Mesendoderm (in vitro differentiated cells): ENCODE results near the gene KAZN.

ENCODE experiments used
- DNase-seq: peaks from one replicate; pipeline ENCODE4 v3.0.0; 2013
- H2AK5ac ChIP-seq: 2 replicates; pipeline ENCODE4 v1.6.1; 2013; ENCODE audit warnings: low read length, inconsistent platforms
- H2BK120ac ChIP-seq: 2 replicates; pipeline ENCODE4 v1.6.1; 2013; ENCODE audit warnings: low read depth, mild to moderate bottlenecking, low read length, moderate library complexity, mixed read lengths
- H2BK15ac ChIP-seq: replicated peaks from 2 replicates; pipeline ENCODE4 v1.6.1; 2013; ENCODE audit warnings: low read depth, mild to moderate bottlenecking, moderate library complexity
- H2BK5ac ChIP-seq: 2 replicates; pipeline ENCODE4 v1.6.1; 2013; ENCODE audit warnings: low read length, inconsistent platforms
- H3K18ac ChIP-seq: 2 replicates; pipeline ENCODE4 v1.6.1; 2013; ENCODE audit warnings: mild to moderate bottlenecking, low read length, mixed read lengths
- H3K23ac ChIP-seq: one replicate; pipeline ENCODE4 v1.6.1; 2013; ENCODE audit warnings: low read length
- H3K27ac ChIP-seq: 2 replicates; pipeline ENCODE4 v1.5.1; 2013; ENCODE audit warnings: low read depth, mild to moderate bottlenecking, inconsistent platforms, low read length, moderate library complexity
- H3K27me3 ChIP-seq: 2 replicates; pipeline ENCODE4 v1.6.1; 2013; ENCODE audit warnings: low read length, control low read depth, mild to moderate bottlenecking, inconsistent platforms; ENCODE audit not compliant: insufficient read depth, poor library complexity
- H3K36me3 ChIP-seq: 2 replicates; pipeline ENCODE4 v1.6.1; 2013; ENCODE audit warnings: low read length, inconsistent platforms; ENCODE audit not compliant: control insufficient read depth, insufficient read depth
- H3K4ac ChIP-seq: one replicate; pipeline ENCODE4 v1.6.1; 2013; ENCODE audit warnings: low read depth, mild to moderate bottlenecking, low read length, moderate library complexity
- H3K4me1 ChIP-seq: 2 replicates; pipeline ENCODE4 v1.6.1; 2013; ENCODE audit warnings: low read depth, low read length, inconsistent platforms; ENCODE audit not compliant: control insufficient read depth
- H3K4me2 ChIP-seq: 2 replicates; pipeline ENCODE4 v1.6.1; 2013; ENCODE audit warnings: low read length
- H3K4me3 ChIP-seq: 2 replicates; pipeline ENCODE4 v1.5.1; 2013; ENCODE audit warnings: mild to moderate bottlenecking, low read length
- H3K56ac ChIP-seq: one replicate; pipeline ENCODE4 v1.6.1; 2013; ENCODE audit warnings: low read length
- H3K79me1 ChIP-seq: 2 replicates; pipeline ENCODE4 v1.6.1; 2013; ENCODE audit warnings: low read length, inconsistent platforms
- H3K79me2 ChIP-seq: 2 replicates; pipeline ENCODE4 v1.6.1; 2013; ENCODE audit warnings: mild to moderate bottlenecking, low read length; ENCODE audit not compliant: control insufficient read depth, insufficient read depth
- H3K9ac ChIP-seq: 2 replicates; pipeline ENCODE4 v1.6.1; 2013; ENCODE audit warnings: low read length, inconsistent platforms
- H4K5ac ChIP-seq: one replicate; pipeline ENCODE4 v1.6.1; 2013; ENCODE audit warnings: low read length
- H4K8ac ChIP-seq: one replicate; pipeline ENCODE4 v1.6.1; 2013; ENCODE audit warnings: low read depth, mild to moderate bottlenecking, control low read depth, low read length, moderate library complexity
- WGBS: extraction: QIAGEN DNeasy Blood & Tissue Kit; methylation state at CpG from one replicate; pipeline ENCODE4 v1.1.7; 2013; ENCODE audit warnings: low lambda C conversion rate, missing lambda C conversion rate; ENCODE audit not compliant: insufficient coverage; ENCODE audit errors: extremely low coverage; 5-methylcytosine and 5-hydroxymethylcytosine counted together

Gene KAZN

DNA sequence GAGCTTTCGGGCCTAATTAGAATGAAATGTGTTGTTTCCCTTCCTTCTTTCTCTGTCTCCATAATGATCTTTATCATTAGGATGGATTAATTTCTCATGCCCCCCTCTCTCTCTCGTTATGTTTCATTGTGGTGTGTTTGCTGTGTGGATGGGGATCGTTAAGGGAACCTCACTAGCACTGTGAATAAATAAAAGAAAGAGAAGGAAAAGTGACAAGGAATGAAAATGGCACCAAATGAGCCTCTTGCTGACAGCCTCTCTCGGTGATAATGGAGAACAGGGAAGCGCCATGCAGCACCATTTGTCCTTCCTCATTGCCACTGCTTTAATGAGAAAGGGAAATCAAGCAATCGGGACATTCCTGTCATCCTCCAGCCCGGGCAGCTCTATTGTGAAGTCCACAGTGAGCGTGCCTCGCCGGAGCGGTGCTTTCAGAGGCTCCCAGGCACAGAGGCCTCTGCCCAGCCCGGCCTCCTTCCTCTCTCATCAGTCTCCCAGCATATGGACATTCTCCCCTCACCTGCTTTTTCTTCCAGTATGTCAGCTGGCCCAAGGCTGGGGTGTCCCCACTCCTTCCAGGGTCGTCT lies 289.4 kb downstream of the KAZN start:
- H3K36me3 ChIP-seq: no peaks in the 10 kb centered on the region
- H3K27me3 ChIP-seq: no peaks in the 10 kb centered on the region
- no peak overlapping the region for H3K23ac ChIP-seq
- no peaks in the 10 kb centered on the region for H3K4me1 ChIP-seq
- no peak for DNase-seq
- no CpG with 5 or more reads among the region's 13 CpGs for WGBS
- H3K4me3 ChIP-seq: no peak overlapping the region
- H3K4me2 ChIP-seq: no peak overlapping the region
- H3K79me2 ChIP-seq: no peaks in the 10 kb centered on the region
- H2BK15ac ChIP-seq: no peak overlapping the region
- no peak overlapping the region for H2AK5ac ChIP-seq
- no peak overlapping the region for H2BK5ac ChIP-seq
- H2BK120ac ChIP-seq: no peak overlapping the region
- H3K56ac ChIP-seq: no peak overlapping the region
- no peaks in the 10 kb centered on the region for H3K79me1 ChIP-seq
- H3K4ac ChIP-seq: no peak overlapping the region
- no peak overlapping the region for H4K5ac ChIP-seq
- H3K18ac ChIP-seq: no peak overlapping the region
- no peak overlapping the region for H3K9ac ChIP-seq
- no peak overlapping the region for H3K27ac ChIP-seq
- H4K8ac ChIP-seq: no peak overlapping the region

- H3K18ac ChIP-seq: no peak overlapping the region
- H3K4ac ChIP-seq: no peak overlapping the region
- H3K27me3 ChIP-seq: no peaks in the 10 kb centered on the region
- no peak overlapping the region for H2BK120ac ChIP-seq
- H2BK15ac ChIP-seq: no peak overlapping the region
- no peak overlapping the region for H3K27ac ChIP-seq
- no peak for DNase-seq
- H3K23ac ChIP-seq: no peak overlapping the region
- H4K5ac ChIP-seq: no peak overlapping the region
- H2AK5ac ChIP-seq: no peak overlapping the region
- H3K4me2 ChIP-seq: no peak overlapping the region
- no peaks in the 10 kb centered on the region for H3K4me1 ChIP-seq
- no peaks in the 10 kb centered on the region for H3K79me2 ChIP-seq
- H4K8ac ChIP-seq: no peak overlapping the region
- WGBS: no CpG with 5 or more reads among the region's 10 CpGs
- H3K79me1 ChIP-seq: no peaks in the 10 kb centered on the region
- H3K36me3 ChIP-seq: no peaks in the 10 kb centered on the region
- H3K4me3 ChIP-seq: no peak overlapping the region
- no peak overlapping the region for H2BK5ac ChIP-seq
- no peak overlapping the region for H3K9ac ChIP-seq
- H3K56ac ChIP-seq: no peak overlapping the region
Observed at GRCh38 chr1:14888374-14888773, 289.9 kb downstream of the KAZN start.

- no peaks in the 10 kb centered on the region for H3K36me3 ChIP-seq
- no peak overlapping the region for H4K5ac ChIP-seq
- H3K27ac ChIP-seq: no peak overlapping the region
- H3K18ac ChIP-seq: no peak overlapping the region
- no peak for DNase-seq
- no peak overlapping the region for H3K9ac ChIP-seq
- H3K27me3 ChIP-seq: no peaks in the 10 kb centered on the region
- WGBS: no CpG with 5 or more reads among the region's 13 CpGs
- no peak overlapping the region for H3K4me3 ChIP-seq
- no peak overlapping the region for H3K23ac ChIP-seq
- no peak overlapping the region for H2BK120ac ChIP-seq
- peaks cover 2% of the 10 kb centered on the region for H3K4me1 ChIP-seq
- H2BK5ac ChIP-seq: no peak overlapping the region
- no peak overlapping the region for H3K4ac ChIP-seq
- H3K56ac ChIP-seq: no peak overlapping the region
- no peak overlapping the region for H3K4me2 ChIP-seq
- H3K79me2 ChIP-seq: no peaks in the 10 kb centered on the region
- no peaks in the 10 kb centered on the region for H3K79me1 ChIP-seq
- no peak overlapping the region for H4K8ac ChIP-seq
- no peak overlapping the region for H2AK5ac ChIP-seq
- no peak overlapping the region for H2BK15ac ChIP-seq
Observed at GRCh38 chr1:14889825-14890440, 291.4 kb downstream of the KAZN start.

DNA sequence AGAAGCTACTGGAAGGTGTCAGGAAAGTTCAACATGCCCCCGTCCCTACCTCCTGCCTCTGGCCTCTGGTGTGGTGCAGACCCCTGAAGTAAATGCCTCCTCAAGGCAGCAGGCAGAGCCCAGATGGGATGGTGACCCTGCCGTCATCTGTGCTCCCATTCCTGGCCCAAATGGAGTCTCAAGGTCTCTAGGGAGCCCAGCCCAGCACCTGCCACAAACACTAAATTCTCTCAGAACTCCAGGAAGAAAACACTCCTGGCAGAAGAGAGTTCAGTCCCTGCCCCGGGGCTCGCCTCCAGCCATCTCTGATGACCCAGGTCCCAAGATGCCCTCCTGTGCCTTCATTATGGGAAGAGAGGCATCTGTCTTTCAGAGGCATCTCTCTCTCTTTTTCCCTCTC lies 293.5 kb downstream of the KAZN start:
- Histone ChIP-seq H3K27ac (no peak overlapping the region), H2AK5ac (no peak overlapping the region), H3K56ac (no peak overlapping the region), H3K4ac (no peak overlapping the region), H3K4me2 (no peak overlapping the region), H3K79me1 (no peaks in the 10 kb centered on the region), H2BK120ac (no peak overlapping the region), H3K4me3 (no peak overlapping the region), H3K36me3 (no peaks in the 10 kb centered on the region), H2BK15ac (no peak overlapping the region), H3K4me1 (peaks cover 5% of the 10 kb centered on the region), H3K79me2 (no peaks in the 10 kb centered on the region), H3K18ac (no peak overlapping the region), H4K8ac (no peak overlapping the region), H2BK5ac (no peak overlapping the region), H3K27me3 (no peaks in the 10 kb centered on the region), H3K23ac (no peak overlapping the region), H3K9ac (no peak overlapping the region), H4K5ac (no peak overlapping the region)
- no CpG with 5 or more reads among the region's 4 CpGs for WGBS
- no peak for DNase-seq

DNA sequence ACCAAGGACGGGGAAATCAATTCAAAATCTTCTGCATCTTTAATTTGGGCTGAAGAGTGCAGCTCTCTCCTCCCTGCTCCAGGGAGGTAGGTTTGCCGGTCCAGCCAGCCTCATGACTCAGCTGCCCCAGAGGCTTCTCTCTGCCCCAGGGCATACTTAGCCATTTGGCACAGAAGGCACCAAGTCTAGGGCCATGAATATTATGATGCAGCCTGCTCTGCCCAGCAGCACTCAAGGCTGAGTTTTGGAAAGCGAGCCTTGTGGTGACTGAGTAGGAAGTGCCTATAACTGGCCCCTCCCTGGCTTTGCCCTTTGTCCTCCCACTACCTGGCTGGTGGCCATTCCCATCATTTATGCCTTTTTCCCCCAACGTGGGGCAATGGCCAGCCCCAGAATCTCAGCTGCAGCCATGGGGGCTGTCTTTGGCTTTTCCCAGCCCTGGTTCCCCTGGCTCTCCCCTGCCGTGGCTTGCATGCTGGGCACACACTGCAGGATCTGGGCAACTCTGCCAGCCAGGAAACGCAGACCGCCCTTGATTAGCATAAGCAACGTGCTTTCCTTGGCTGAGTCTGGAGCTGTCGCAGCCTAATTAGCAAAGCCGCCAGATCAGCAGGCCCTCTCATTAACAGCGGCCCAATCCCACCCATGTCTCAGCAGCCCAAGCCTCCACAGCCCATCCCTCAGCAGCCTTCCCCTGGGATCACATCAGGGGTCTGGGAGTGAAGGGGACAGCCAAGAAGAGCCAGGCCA lies 296.5 kb downstream of the KAZN start:
- Histone ChIP-seq H3K36me3 (no peaks in the 10 kb centered on the region), H2BK5ac (no peak overlapping the region), H3K56ac (peak overlapping the region; percentile 54), H3K27ac (no peak overlapping the region), H4K8ac (no peak overlapping the region), H3K79me1 (no peaks in the 10 kb centered on the region), H3K4me3 (no peak overlapping the region), H3K4ac (no peak overlapping the region), H3K18ac (no peak overlapping the region), H3K23ac (no peak overlapping the region), H2BK15ac (no peak overlapping the region), H4K5ac (no peak overlapping the region), H2AK5ac (no peak overlapping the region), H3K9ac (no peak overlapping the region), H3K79me2 (no peaks in the 10 kb centered on the region), H2BK120ac (no peak overlapping the region), H3K4me2 (no peak overlapping the region), H3K27me3 (no peaks in the 10 kb centered on the region), H3K4me1 (peaks cover 5% of the 10 kb centered on the region)
- peak; percentile 61 for DNase-seq
- WGBS: no CpG with 5 or more reads among the region's 11 CpGs
